ENCODE results near the gene CLEC4D. TPM values are rescaled to one million over a fixed set of nuclear protein-coding genes. Genes with fewer than 3 reads are reported as not detected.

CLEC4D gene
- not detected in 2 replicates for total RNA-seq (ENCODE audit: low replicate concordance)

GRCh38 chr12:8513256-8513655 is at the start of gene CLEC4D:
Gene CLEC4D, plus strand, starts transcription at chr12:8513503. Its CDS starts 230 bp downstream, at chr12:8513733.

DNA sequence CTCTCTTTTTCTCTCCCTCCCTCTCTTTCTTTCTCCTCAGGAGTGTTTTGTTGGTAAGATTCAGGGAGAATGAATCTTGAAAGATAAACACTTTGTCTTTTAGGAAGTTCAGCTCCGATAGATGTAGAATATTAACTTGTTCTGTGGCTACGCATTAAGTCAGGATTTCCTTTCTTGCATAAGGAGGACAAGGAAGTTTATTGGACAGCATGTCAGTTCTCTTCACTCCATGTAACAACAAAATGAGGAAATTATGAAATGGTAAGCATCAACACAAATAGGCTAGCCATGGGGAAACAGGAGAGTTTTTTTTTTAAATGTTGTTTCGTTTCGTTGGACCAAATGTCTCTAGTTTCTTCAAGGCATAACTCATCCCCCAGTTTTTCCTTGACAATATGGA is 27.5 kb downstream of the CLEC4D start, which contains the start of gene CLEC4E:
TSS of gene CLEC4E (minus strand) at position 75 of the 400 bp plus-strand sequence. CDS start 108 bp downstream, outside the sequence.

Other genes starting within 250 kb of the CLEC4D start
- not detected in 2 replicates for gene CLEC6A, start 57.5 kb upstream of the CLEC4D start, total RNA-seq (ENCODE audit: low replicate concordance)
- not detected in 2 replicates for gene CLEC4E, start 27.4 kb downstream of the CLEC4D start, total RNA-seq (ENCODE audit: low replicate concordance)
- gene AICDA, start 99.4 kb downstream of the CLEC4D start, total RNA-seq (ENCODE audit: low replicate concordance): 0.08 TPM in 1 of 2 replicates, not detected in the other
- 124 and 415 TPM in 2 replicates for gene MFAP5, start 149.3 kb downstream of the CLEC4D start, total RNA-seq (ENCODE audit: low replicate concordance)
- 25.0 and 35.6 TPM in 2 replicates for gene RIMKLB, start 184.5 kb downstream of the CLEC4D start, total RNA-seq (ENCODE audit: low replicate concordance)